ENCODE results near the gene CUEDC1. TPM values are rescaled to one million over a fixed set of nuclear protein-coding genes. Genes with fewer than 3 reads are reported as not detected.

The CUEDC1 gene
- total RNA-seq, 1 experiment from 2014 or later = 53.5 TPM

- Histone ChIP-seq H3K27me3 (replicated peaks; ENCODE audit: insufficient read depth, low read depth, low read length, poor library complexity) (no peaks in the 10 kb centered on the region), H3K36me3 (ENCODE audit: insufficient read depth, low read length, poor library complexity, severe bottlenecking) (peaks cover 28% of the 10 kb centered on the region), H3K9me3 (ENCODE audit: low read depth, low read length, poor library complexity, severe bottlenecking) (no peaks in the 10 kb centered on the region), H3K4me3 (ENCODE audit: low read depth, low read length, poor library complexity, severe bottlenecking) (no peak overlapping the region), H3K4me1 (ENCODE audit: insufficient read depth, low read length, poor library complexity, severe bottlenecking) (peaks cover 16% of the 10 kb centered on the region), H3K27ac (ENCODE audit: low read depth, low read length, poor library complexity, severe bottlenecking) (no peak overlapping the region)
- TF ChIP-seq EZH2 (IDR thresholded peaks at IDR 0.05; ENCODE audit: borderline replicate concordance, low read depth, low read length, poor library complexity, severe bottlenecking) (no peak), CTCF (conservative IDR thresholded peaks at IDR 0.05; ENCODE audit: low read depth, low read length) (no peak)
- BruUV-seq (replicated peaks) = no TSS peak
- CTCF ChIA-PET = interaction anchor here (0.5 kb wide), 1 partner anchor 147 kb away, joined by 3 read pairs; no protein-coding TSS in a partner anchor
- intact Hi-C loops (cut with micrococcal nuclease; ENCODE audit: unreplicated experiment) = no loop called here
- no peak for DNase-seq (ENCODE audit: low spot score)
- POLR2A ChIA-PET (ENCODE audit: low non-redundant PET) = interaction anchor here (0.6 to 1.5 kb wide), 3 partner anchors 12 to 482 kb away, joined by 3 to 5 read pairs (median 3); partner anchors contain the start of gene SRSF1
Observed at GRCh38 chr17:57994436-57994835, 39.2 kb upstream of the CUEDC1 start.

- DNase-seq (ENCODE audit: low spot score) = no peak
- ChIA-PET CTCF (interaction anchor here (0.5 kb wide), 1 partner anchor 133 kb away, joined by 5 read pairs; no protein-coding TSS in a partner anchor), POLR2A (ENCODE audit: low non-redundant PET) (interaction anchor here (0.6 to 1.3 kb wide), 3 partner anchors 119 to 1859 kb away, joined by 3 to 5 read pairs (median 4); no protein-coding TSS in a partner anchor)
- Histone ChIP-seq H3K9me3 (ENCODE audit: low read depth, low read length, poor library complexity, severe bottlenecking) (no peaks in the 10 kb centered on the region), H3K4me1 (ENCODE audit: insufficient read depth, low read length, poor library complexity, severe bottlenecking) (peaks cover 17% of the 10 kb centered on the region), H3K27ac (ENCODE audit: low read depth, low read length, poor library complexity, severe bottlenecking) (peak overlapping the region; percentile 11), H3K4me3 (ENCODE audit: low read depth, low read length, poor library complexity, severe bottlenecking) (no peak overlapping the region), H3K36me3 (ENCODE audit: insufficient read depth, low read length, poor library complexity, severe bottlenecking) (peaks cover 21% of the 10 kb centered on the region), H3K27me3 (replicated peaks; ENCODE audit: insufficient read depth, low read depth, low read length, poor library complexity) (no peaks in the 10 kb centered on the region)
- BruUV-seq (replicated peaks) = no TSS peak
- TF ChIP-seq CTCF (conservative IDR thresholded peaks at IDR 0.05; ENCODE audit: low read depth, low read length) = no peak
- intact Hi-C loops (cut with micrococcal nuclease; ENCODE audit: unreplicated experiment) = no loop called here
Observed at GRCh38 chr17:57993471-57994365, 38.5 kb upstream of the CUEDC1 start.

- BruUV-seq (replicated peaks) = no TSS peak
- H3K27me3 ChIP-seq (replicated peaks; ENCODE audit: insufficient read depth, low read depth, low read length, poor library complexity) = no peaks in the 10 kb centered on the region
- no peak for TF ChIP-seq EZH2 (IDR thresholded peaks at IDR 0.05; ENCODE audit: borderline replicate concordance, low read depth, low read length, poor library complexity, severe bottlenecking)
- TF ChIP-seq CTCF (conservative IDR thresholded peaks at IDR 0.05; ENCODE audit: low read depth, low read length) = no peak
- H3K9me3 ChIP-seq (ENCODE audit: low read depth, low read length, poor library complexity, severe bottlenecking) = no peaks in the 10 kb centered on the region
- intact Hi-C loops (cut with micrococcal nuclease; ENCODE audit: unreplicated experiment) = no loop called here
- H3K4me1 ChIP-seq (ENCODE audit: insufficient read depth, low read length, poor library complexity, severe bottlenecking) = peaks cover 18% of the 10 kb centered on the region
- ChIA-PET CTCF (no interaction called here), POLR2A (ENCODE audit: low non-redundant PET) (no interaction called here)
- no peak overlapping the region for H3K27ac ChIP-seq (ENCODE audit: low read depth, low read length, poor library complexity, severe bottlenecking)
- no peak for DNase-seq (ENCODE audit: low spot score)
- no peaks in the 10 kb centered on the region for H3K36me3 ChIP-seq (ENCODE audit: insufficient read depth, low read length, poor library complexity, severe bottlenecking)
- no peak overlapping the region for H3K4me3 ChIP-seq (ENCODE audit: low read depth, low read length, poor library complexity, severe bottlenecking)
Observed at GRCh38 chr17:57991537-57991936, 36.3 kb upstream of the CUEDC1 start.
